Endothelial cell of umbilical vein (primary cell): ENCODE data around the gene CEP295NL. TPM values are rescaled to one million over a fixed set of nuclear protein-coding genes. Genes with fewer than 3 reads are reported as not detected.

ENCODE experiments used
- BruUV-seq: library from RNA; stranded (reverse); fragments of 400-500 nt; replicated peaks from 2 replicates; lab custom pipeline; 2021; lab: Mats Ljungman, UMichigan
- CTCF ChIA-PET: fragments of 300-600, 350-600 bp; sonication (Branson Sonifier 250); formaldehyde crosslinking; loops from one replicate; lab custom pipeline; 2021; ENCODE audit warnings: antibody characterized with exemption, inconsistent platforms; lab: Charles Lee
- POLR2A ChIA-PET: fragments of 300-600, 350-600 bp; sonication (Branson Sonifier 250); formaldehyde crosslinking; loops from one replicate; lab custom pipeline; 2021; ENCODE audit warnings: antibody characterized with exemption, inconsistent platforms; lab: Charles Lee
- DNase-seq: peaks from one replicate; pipeline ENCODE4 v3.0.0-alpha.2; 2011; ENCODE audit warnings: low read depth, low spot score
- FAIRE-seq: peaks from 2 replicates; lab custom pipeline; 2011; peaks lifted over from hg19 to GRCh38; lab: Jason Lieb, UNC
- H2AFZ ChIP-seq: 2 replicates; pipeline ENCODE4 v1.6.0; 2012; ENCODE audit warnings: low read depth, low read length, control low read depth, inconsistent platforms
- H3K27ac ChIP-seq: 2 replicates; pipeline ENCODE4 v1.5.1; 2011; ENCODE audit warnings: low read depth, mild to moderate bottlenecking, control low read depth, low read length, moderate library complexity; ENCODE audit not compliant: insufficient read depth
- H3K27me3 ChIP-seq, 2 experiments: 2 replicates each; pipeline versions ENCODE4 v1.6.0 to v1.6.1; 2011; ENCODE audit warnings: low read length in 2 of 2, mixed read lengths in 1 of 2; ENCODE audit not compliant: control insufficient read depth in 2 of 2, insufficient read depth in 2 of 2
- H3K36me3 ChIP-seq, 2 experiments: 2 replicates in 1 of 2; 3 replicates in 1 of 2; pipeline ENCODE4 v1.5.1; 2011; ENCODE audit warnings: low read length in 2 of 2, mild to moderate bottlenecking in 1 of 2, moderate library complexity in 1 of 2; ENCODE audit not compliant: control insufficient read depth in 2 of 2, insufficient read depth in 2 of 2; ENCODE audit errors: extremely low read depth in 1 of 2
- H3K4me1 ChIP-seq: 3 replicates; pipeline ENCODE4 v1.5.1; 2011; ENCODE audit warnings: mild to moderate bottlenecking, low read length; ENCODE audit not compliant: control insufficient read depth, insufficient read depth; ENCODE audit errors: extremely low read depth
- H3K4me2 ChIP-seq: 2 replicates; pipeline ENCODE4 v1.6.1; 2011; ENCODE audit warnings: low read length, control low read depth, mixed read lengths; ENCODE audit not compliant: insufficient read depth
- H3K4me3 ChIP-seq, 3 experiments: fragments of 200-600 bp in 1 of 3; sonication (generic), shearing (Covaris generic) in 1 of 3; replicated peaks in 1 of 3; 2 replicates each; pipeline ENCODE4 v1.5.1; 2011 to 2016; ENCODE audit warnings: control low read depth in 3 of 3, low read length in 3 of 3, mild to moderate bottlenecking in 2 of 3, inconsistent platforms in 1 of 3, low read depth in 1 of 3, moderate library complexity in 1 of 3; ENCODE audit not compliant: insufficient read depth in 1 of 3
- H3K79me2 ChIP-seq: 2 replicates; pipeline ENCODE4 v1.6.0; 2012; ENCODE audit warnings: low read length, inconsistent platforms; ENCODE audit not compliant: control insufficient read depth, insufficient read depth
- H3K9ac ChIP-seq: replicated peaks from 2 replicates; pipeline ENCODE3; 2011; ENCODE audit warnings: low read length, control low read depth; ENCODE audit not compliant: insufficient read depth; ENCODE audit errors: extremely low read depth
- H3K9me1 ChIP-seq: replicated peaks from 3 replicates; pipeline ENCODE4 v1.6.0; 2011; ENCODE audit warnings: mild to moderate bottlenecking, low read length; ENCODE audit not compliant: control insufficient read depth, insufficient read depth; ENCODE audit errors: extremely low read depth
- H3K9me3 ChIP-seq: replicated peaks from 2 replicates; pipeline ENCODE4 v1.5.1; 2012; ENCODE audit warnings: low read length, inconsistent platforms; ENCODE audit not compliant: control insufficient read depth, insufficient read depth
- H4K20me1 ChIP-seq: replicated peaks from 2 replicates; pipeline ENCODE3; 2011; ENCODE audit warnings: mild to moderate bottlenecking, low read length; ENCODE audit not compliant: control insufficient read depth, insufficient read depth; ENCODE audit errors: extremely low read depth
- CTCF ChIP-seq, 2 donors: IDR thresholded peaks; 1 replicate in 1 of 2; 2 replicates in 1 of 2; pipeline ENCODE4 v1.5.1; 2011; ENCODE audit warnings: low read length in 2 of 2, mild to moderate bottlenecking in 2 of 2, moderate library complexity in 2 of 2, control low read depth in 1 of 2, inconsistent platforms in 1 of 2, low read depth in 1 of 2; ENCODE audit not compliant: insufficient read depth in 1 of 2; ENCODE audit errors: extremely low read depth in 1 of 2
- EZH2 ChIP-seq: IDR thresholded peaks from 2 replicates; pipeline ENCODE4 v1.6.1; 2012; ENCODE audit warnings: borderline replicate concordance, low read depth, mild to moderate bottlenecking, moderate library complexity, low read length, inconsistent platforms; ENCODE audit not compliant: severe bottlenecking
- FOS ChIP-seq: IDR thresholded peaks from 2 replicates; pipeline ENCODE4 v1.6.1; 2011; ENCODE audit warnings: mild to moderate bottlenecking, low read length, moderate library complexity, borderline replicate concordance; ENCODE audit not compliant: insufficient read depth
- GATA2 ChIP-seq: IDR thresholded peaks from 2 replicates; pipeline ENCODE4 v1.7.0; 2011; ENCODE audit warnings: low read depth, mild to moderate bottlenecking, moderate library complexity, mixed read lengths, low read length; ENCODE audit not compliant: insufficient read length, insufficient read depth
- MYC ChIP-seq: IDR thresholded peaks from one replicate; pipeline ENCODE4 v1.6.1; 2011; ENCODE audit warnings: mild to moderate bottlenecking, low read depth, low read length
- POLR2A ChIP-seq: IDR thresholded peaks from 2 replicates; pipeline ENCODE4 v1.6.1; 2012; ENCODE audit warnings: low read depth, mild to moderate bottlenecking, control low read depth, low read length
- POLR2AphosphoS5 ChIP-seq: IDR thresholded peaks from 2 replicates; pipeline ENCODE4 v1.6.1; 2012; ENCODE audit warnings: low read depth, mild to moderate bottlenecking, control low read depth, low read length, moderate library complexity; ENCODE audit not compliant: insufficient read depth
- dilution Hi-C: fragments of 300-500 bp; cut with MboI; formaldehyde crosslinking; loops from one replicate; pipeline ENCODE4 v1.15.0; 2019; ENCODE audit warnings: low sequenced_read_pairs; ENCODE audit not compliant: extremely low pct_ligation_motif_present
- intact Hi-C: fragments of 100-400 bp; cut with micrococcal nuclease; formaldehyde crosslinking; loops from one replicate; pipeline ENCODE4 v1.10.0; 2022
- polyA plus RNA-seq, 4 experiments: library from polyadenylated mRNA; depleted of rRNA in 3 of 4; stranded (reverse) in 3 of 4; unstranded in 1 of 4; fragments of >200 nt; gene quantifications; 2 replicates each; pipeline versions ENCODE4 v1.2.1 to v1.2.3, GENCODE V29; 2011 to 2012; ENCODE audit warnings: missing spikeins in 1 of 4
- total RNA-seq: library from RNA; stranded (reverse); gene quantifications from 2 replicates; pipeline ENCODE4 v1.2.3, GENCODE V29; 2021
- TF ChIP-seq, protein P1 (sequence below): IDR thresholded peaks from 2 replicates; pipeline ENCODE4 v1.6.1; 2011; ENCODE audit not compliant: insufficient read depth, insufficient read length

Gene CEP295NL
- total and polyA plus RNA-seq, 2 donors (not counting 3 experiments of a cell fraction or from before 2014, with no cell fraction given), result 0.10 to 8.3 TPM

DNA sequence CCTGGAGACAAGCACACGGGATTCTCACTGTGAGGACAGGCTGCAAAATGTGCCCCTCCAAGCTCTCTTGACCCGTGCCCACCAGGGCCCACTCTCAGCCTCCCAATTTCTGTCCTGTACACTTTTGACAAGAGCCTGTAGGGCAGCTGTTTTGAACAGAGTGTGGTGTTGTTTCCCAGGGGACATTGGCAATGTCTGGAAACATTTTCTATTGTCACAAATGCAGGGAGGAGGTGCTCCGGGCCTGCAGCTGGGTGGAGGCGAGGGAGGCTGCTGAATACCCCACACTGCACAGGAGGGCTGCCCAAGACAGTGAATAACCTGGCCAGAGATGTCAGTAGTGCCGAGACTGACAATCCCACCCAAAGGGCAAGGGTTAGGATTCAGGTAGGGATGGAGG, 10.5 kb downstream of the CEP295NL start:
- FAIRE-seq (no peak), DNase-seq (no peak)
- H2AFZ ChIP-seq, result no peak overlapping the region
- H3K4me3 ChIP-seq, result no peak overlapping the region
- H3K4me2 ChIP-seq, result no peak overlapping the region
- no peaks in the 10 kb centered on the region for H3K9me1 ChIP-seq
- H3K79me2 ChIP-seq, result peaks cover 2% of the 10 kb centered on the region
- intact Hi-C loops, result no loop called here
- ChIA-PET POLR2A (no interaction called here), CTCF (interaction anchor here (1.3 kb wide), 1 partner anchor 27 kb away, joined by 3 read pairs; no protein-coding TSS in a partner anchor)
- H3K27me3 ChIP-seq, result no peaks in the 10 kb centered on the region
- H3K36me3 ChIP-seq, result peaks cover 0 to 7% of the 10 kb centered on the region in 2 experiments
- H3K4me1 ChIP-seq, result no peaks in the 10 kb centered on the region
- H3K27ac ChIP-seq, result no peak overlapping the region
- TF ChIP-seq POLR2A (no peak), CTCF (IDR thresholded peaks at IDR 0.05; ENCODE audit: extremely low read depth in 1 of 2, insufficient read depth in 1 of 2, low read depth in 1 of 2, low read length in 2 of 2) (no peak), MYC (no peak), POLR2AphosphoS5 (no peak), FOS (no peak), GATA2 (no peak), EZH2 (no peak)
- TF ChIP-seq, protein P1, sequence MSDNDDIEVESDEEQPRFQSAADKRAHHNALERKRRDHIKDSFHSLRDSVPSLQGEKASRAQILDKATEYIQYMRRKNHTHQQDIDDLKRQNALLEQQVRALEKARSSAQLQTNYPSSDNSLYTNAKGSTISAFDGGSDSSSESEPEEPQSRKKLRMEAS, result no peak
- no peaks in the 10 kb centered on the region for H4K20me1 ChIP-seq
- no TSS peak for BruUV-seq
- H3K9ac ChIP-seq, result no peak overlapping the region
- no peaks in the 10 kb centered on the region for H3K9me3 ChIP-seq
- dilution Hi-C loops, result no loop called here
